Vagina (tissue), 2 donors: ENCODE measurements around the gene XPNPEP2. TPM values are rescaled to one million over a fixed set of nuclear protein-coding genes. Genes with fewer than 3 reads are reported as not detected.

Experiments used
- DNase-seq, 2 donors: peaks; one replicate each; pipeline ENCODE4 v3.0.0-alpha.2; 2017; ENCODE audit errors: extremely low spot score in 2 of 2
- H3K27ac ChIP-seq: fragments of 200-600 bp; sonication (generic); one replicate; pipeline ENCODE4 v1.5.1; 2019
- H3K27me3 ChIP-seq: fragments of 200-600 bp; sonication (generic); one replicate; pipeline ENCODE4 v1.5.1; 2019
- H3K36me3 ChIP-seq, 2 donors: fragments of 200-600 bp; sonication (generic); one replicate each; pipeline ENCODE4 v1.5.1; 2017 to 2019
- H3K4me1 ChIP-seq: fragments of 200-600 bp; sonication (generic); one replicate; pipeline ENCODE4 v1.5.1; 2019
- H3K4me3 ChIP-seq, 2 donors: fragments of 200-600 bp; sonication (generic); 1 replicate in 1 of 2; 2 replicates in 1 of 2; pipeline ENCODE4 v1.5.1; 2016 to 2019
- H3K9me3 ChIP-seq: fragments of 200-600 bp; sonication (generic); one replicate; pipeline ENCODE4 v1.5.1; 2019
- CTCF ChIP-seq, 3 experiments: fragments of 450-650 bp in 2 of 3; fragments of 200-600 bp in 1 of 3; sonication (generic) in 1 of 3; IDR thresholded peaks; one replicate each; pipeline ENCODE4 v1.5.1; 2017 to 2019; ENCODE audit warnings: antibody characterized with exemption in 3 of 3, mild to moderate bottlenecking in 2 of 3, moderate library complexity in 2 of 3
- POLR2A ChIP-seq, 2 donors: fragments of 450-650 bp; IDR thresholded peaks; one replicate each; pipeline ENCODE4 v1.6.1; 2017; ENCODE audit warnings: antibody characterized with exemption in 2 of 2, mild to moderate bottlenecking in 2 of 2, moderate library complexity in 2 of 2
- POLR2AphosphoS5 ChIP-seq, 2 donors: sonication (generic); formaldehyde crosslinking; IDR thresholded peaks; one replicate each; pipeline ENCODE4 v1.9.0; 2017; ENCODE audit warnings: antibody characterized with exemption in 2 of 2, mild to moderate bottlenecking in 2 of 2, low read depth in 1 of 2; ENCODE audit not compliant: insufficient read depth in 1 of 2
- intact Hi-C: fragments of 100-400 bp; cut with DNase I; formaldehyde crosslinking; loops from one replicate; pipeline ENCODE4 v1.15.1; 2023
- total RNA-seq: library from RNA; depleted of rRNA; stranded (reverse); fragments of >200 nt; gene quantifications from one replicate; pipeline ENCODE4 v1.2.3, GENCODE V29; 2016

XPNPEP2 gene
- total RNA-seq, 1 donor from 2014 or later, result 22.3 TPM

GRCh38 chrX:129746557-129747470, 8.0 kb downstream of the XPNPEP2 start:
- Histone ChIP-seq H3K4me3 (no peak overlapping the region), H3K36me3 (no peaks in the 10 kb centered on the region), H3K9me3 (no peaks in the 10 kb centered on the region), H3K27me3 (no peaks in the 10 kb centered on the region), H3K4me1 (no peaks in the 10 kb centered on the region), H3K27ac (no peak overlapping the region)
- DNase-seq, result no peak
- intact Hi-C loops, result no loop called here
- TF ChIP-seq CTCF (IDR thresholded peaks at IDR 0.05), result no peak
- no peak for TF ChIP-seq POLR2AphosphoS5 (IDR thresholded peaks at IDR 0.05; ENCODE audit: insufficient read depth in 1 of 2, low read depth in 1 of 2)
- no peak for TF ChIP-seq POLR2A (IDR thresholded peaks at IDR 0.05)

GRCh38 chrX:129747533-129747932, 8.8 kb downstream of the XPNPEP2 start:
- Histone ChIP-seq H3K9me3 (no peaks in the 10 kb centered on the region), H3K27ac (no peak overlapping the region), H3K4me1 (no peaks in the 10 kb centered on the region), H3K36me3 (no peaks in the 10 kb centered on the region), H3K27me3 (no peaks in the 10 kb centered on the region), H3K4me3 (no peak overlapping the region)
- no peak for DNase-seq
- no peak for TF ChIP-seq POLR2A (IDR thresholded peaks at IDR 0.05)
- no peak for TF ChIP-seq CTCF (IDR thresholded peaks at IDR 0.05)
- no peak for TF ChIP-seq POLR2AphosphoS5 (IDR thresholded peaks at IDR 0.05; ENCODE audit: insufficient read depth in 1 of 2, low read depth in 1 of 2)
- intact Hi-C loops, result no loop called here

GRCh38 chrX:129748305-129748704, 9.5 kb downstream of the XPNPEP2 start:
- Histone ChIP-seq H3K4me3 (no peak overlapping the region), H3K9me3 (no peaks in the 10 kb centered on the region), H3K27me3 (no peaks in the 10 kb centered on the region), H3K36me3 (no peaks in the 10 kb centered on the region), H3K4me1 (no peaks in the 10 kb centered on the region), H3K27ac (peak overlapping the region; percentile 54)
- no peak for DNase-seq
- TF ChIP-seq POLR2A (IDR thresholded peaks at IDR 0.05), result no peak
- TF ChIP-seq POLR2AphosphoS5 (IDR thresholded peaks at IDR 0.05; ENCODE audit: insufficient read depth in 1 of 2, low read depth in 1 of 2), result peak in 1 of 2 donors; percentile 43
- intact Hi-C loops, result no loop called here

GRCh38 chrX:129749069-129749468, 10.3 kb downstream of the XPNPEP2 start:
- no peaks in the 10 kb centered on the region for H3K4me1 ChIP-seq
- no peak for DNase-seq

GRCh38 chrX:129750971-129751370, 12.2 kb downstream of the XPNPEP2 start:
- H3K4me1 ChIP-seq, result no peaks in the 10 kb centered on the region
- H3K36me3 ChIP-seq, result no peaks in the 10 kb centered on the region
- no peak for TF ChIP-seq CTCF (IDR thresholded peaks at IDR 0.05)
- TF ChIP-seq POLR2A (IDR thresholded peaks at IDR 0.05), result no peak
- TF ChIP-seq POLR2AphosphoS5 (IDR thresholded peaks at IDR 0.05; ENCODE audit: insufficient read depth in 1 of 2, low read depth in 1 of 2), result no peak
- H3K9me3 ChIP-seq, result no peaks in the 10 kb centered on the region
- no peak overlapping the region for H3K27ac ChIP-seq
- no peak for DNase-seq
- intact Hi-C loops, result no loop called here
- H3K4me3 ChIP-seq, result no peak overlapping the region
- H3K27me3 ChIP-seq, result no peaks in the 10 kb centered on the region

More at GRCh38 chrX:129749069-129749468, 10.3 kb downstream of the XPNPEP2 start:
- intact Hi-C loops, result no loop called here
- H3K9me3 ChIP-seq, result no peaks in the 10 kb centered on the region
- TF ChIP-seq CTCF (IDR thresholded peaks at IDR 0.05) (no peak), POLR2AphosphoS5 (IDR thresholded peaks at IDR 0.05; ENCODE audit: insufficient read depth in 1 of 2, low read depth in 1 of 2) (no peak)
- no peaks in the 10 kb centered on the region for H3K27me3 ChIP-seq
- no peaks in the 10 kb centered on the region for H3K36me3 ChIP-seq
- H3K27ac ChIP-seq, result no peak overlapping the region
- no peak overlapping the region for H3K4me3 ChIP-seq
